ENCODE results near the gene STOML3. TPM values are rescaled to one million over a fixed set of nuclear protein-coding genes. Genes with fewer than 3 reads are reported as not detected.

Gene STOML3
- polyA plus RNA-seq, 10 donors: 0.10 to 0.26 (median 0.13) TPM; not detected in 4

GRCh38 chr13:38993381-38993780 is 2.8 kb upstream of the STOML3 start:
- DNase-seq: no peak

- DNase-seq: no peak
Observed at GRCh38 chr13:38981096-38981495, 9.5 kb downstream of the STOML3 start.

GRCh38 chr13:38980750-38981078 is 9.9 kb downstream of the STOML3 start:
- peak in 1 of 3 donors; percentile 5 for DNase-seq

- peak; percentile 84 to 93 (median 85) for DNase-seq
Observed at GRCh38 chr13:38979891-38980749, 10.5 kb downstream of the STOML3 start.

GRCh38 chr13:38970380-38971051 is 20.1 kb downstream of the STOML3 start:
- no peak for DNase-seq

- no peak for DNase-seq
Observed at GRCh38 chr13:38969187-38969586, 21.4 kb downstream of the STOML3 start.

- DNase-seq: no peak
Observed at GRCh38 chr13:38967446-38967845, 23.2 kb downstream of the STOML3 start.

GRCh38 chr13:38965281-38965680 is 25.4 kb downstream of the STOML3 start:
- no peak for DNase-seq

- DNase-seq: no peak
Observed at GRCh38 chr13:38960175-38960574, 30.5 kb downstream of the STOML3 start.

- DNase-seq: no peak
Observed at GRCh38 chr13:38957794-38958592, 32.6 kb downstream of the STOML3 start.

GRCh38 chr13:38954844-38955243 is 35.8 kb downstream of the STOML3 start:
- no peak for DNase-seq

GRCh38 chr13:38954291-38954690 is 36.3 kb downstream of the STOML3 start:
- no peak for DNase-seq

- DNase-seq: no peak
Observed at GRCh38 chr13:38952827-38953226, 37.8 kb downstream of the STOML3 start.

- no peak for DNase-seq
Observed at GRCh38 chr13:38951525-38952313, 38.9 kb downstream of the STOML3 start.

GRCh38 chr13:38950987-38951386 is 39.6 kb downstream of the STOML3 start:
- no peak for DNase-seq

GRCh38 chr13:38947054-38947453 is 43.6 kb downstream of the STOML3 start:
- no peak for DNase-seq

- no peak for DNase-seq
Observed at GRCh38 chr13:38944219-38944618, 46.4 kb downstream of the STOML3 start.

GRCh38 chr13:38943231-38943630 is 47.4 kb downstream of the STOML3 start:
- no peak for DNase-seq

GRCh38 chr13:38941353-38941945 is 49.2 kb downstream of the STOML3 start:
- DNase-seq: no peak

- no peak for DNase-seq
Observed at GRCh38 chr13:38933786-38934185, 56.8 kb downstream of the STOML3 start.

GRCh38 chr13:38922170-38922569 is 68.5 kb downstream of the STOML3 start:
- no peak for DNase-seq
